ENCODE measurements around the gene SMIM5. TPM values are rescaled to one million over a fixed set of nuclear protein-coding genes. Genes with fewer than 3 reads are reported as not detected.

Gene SMIM5
- total and polyA plus RNA-seq, 7 donors, result 0.82 to 29.6 (median 5.5) TPM

- no peaks in the 10 kb centered on the region for H3K27me3 ChIP-seq
- peak within 1 kb of the TSS; percentile 73 to 86 (median 84) for H3K4me3 ChIP-seq
- TF ChIP-seq CTCF (IDR thresholded peaks at IDR 0.05) (no peak), POLR2AphosphoS5 (IDR thresholded peaks at IDR 0.05) (peak; percentile 75 to 94 (median 90)), POLR2A (IDR thresholded peaks at IDR 0.05) (peak; percentile 69 to 71), EP300 (IDR thresholded peaks at IDR 0.05) (peak in 1 of 4 donors; percentile 10)
- intact Hi-C loops (cut with DNase I), result loop anchor here (2.0 kb wide), 1 partner anchor 82 kb away; no protein-coding TSS in a partner anchor
- peak within 1 kb of the TSS; percentile 81 to 90 (median 88) for H3K27ac ChIP-seq
- H3K9me3 ChIP-seq, result no peaks in the 10 kb centered on the region
- 0% methylated on average over 55 of the region's 55 CpGs for WGBS, 2 donors
- H3K4me1 ChIP-seq, result peaks cover 0 to 39% (median 26%) of the 10 kb centered on the region in 4 donors
- H3K36me3 ChIP-seq, result peaks cover 6 to 52% (median 26%) of the 10 kb centered on the region in 4 donors
- peak; percentile 99 for DNase-seq
Measured at GRCh38 chr17:75666959-75667790, 33.9 kb downstream of the SMIM5 start, which contains the start of the genes RECQL5 and SAP30BP. RECQL5 (minus strand) TSS chr17:75667154; CDS start chr17:75666557, 597 bp downstream. SAP30BP (plus strand) TSS chr17:75667338; CDS start chr17:75667373, 35 bp downstream.

- Histone ChIP-seq H3K27me3 (no peaks in the 10 kb centered on the region), H3K36me3 (peaks cover 6 to 52% (median 27%) of the 10 kb centered on the region in 4 donors), H3K9me3 (no peaks in the 10 kb centered on the region), H3K27ac (peak overlapping the region; percentile 81 to 90 (median 88)), H3K4me1 (peaks cover 0 to 39% (median 26%) of the 10 kb centered on the region in 4 donors), H3K4me3 (peak overlapping the region; percentile 73 to 86 (median 84))
- intact Hi-C loops (cut with DNase I), result loop anchor here (2.0 kb wide), 1 partner anchor 81 kb away; no protein-coding TSS in a partner anchor
- TF ChIP-seq POLR2A (IDR thresholded peaks at IDR 0.05), result no peak
- TF ChIP-seq EP300 (IDR thresholded peaks at IDR 0.05), result no peak
- TF ChIP-seq CTCF (IDR thresholded peaks at IDR 0.05), result no peak
- no peak for TF ChIP-seq POLR2AphosphoS5 (IDR thresholded peaks at IDR 0.05)
- 5 to 10% methylated on average over 4 of the region's 4 CpGs for WGBS, 2 donors
- no peak for DNase-seq
Measured at GRCh38 chr17:75667825-75668224, 34.6 kb downstream of the SMIM5 start.

- peaks cover 6 to 57% (median 30%) of the 10 kb centered on the region in 4 donors for H3K36me3 ChIP-seq
- intact Hi-C loops (cut with DNase I), result no loop called here
- no peaks in the 10 kb centered on the region for H3K9me3 ChIP-seq
- H3K4me3 ChIP-seq, result no peak overlapping the region
- peaks cover 0 to 39% (median 26%) of the 10 kb centered on the region in 4 donors for H3K4me1 ChIP-seq
- 74 to 83% methylated on average over 4 of the region's 4 CpGs for WGBS, 2 donors
- TF ChIP-seq EP300 (IDR thresholded peaks at IDR 0.05) (no peak), POLR2AphosphoS5 (IDR thresholded peaks at IDR 0.05) (no peak)
- no peaks in the 10 kb centered on the region for H3K27me3 ChIP-seq
- H3K27ac ChIP-seq, result no peak overlapping the region
- DNase-seq, result no peak
Measured at GRCh38 chr17:75668489-75668888, 35.3 kb downstream of the SMIM5 start.

GRCh38 chr17:75670868-75671267 lies 37.6 kb downstream of the SMIM5 start:
- H3K4me1 ChIP-seq, result peaks cover 0 to 44% (median 28%) of the 10 kb centered on the region in 4 donors
- no peak for DNase-seq
- TF ChIP-seq POLR2A (IDR thresholded peaks at IDR 0.05) (no peak), CTCF (IDR thresholded peaks at IDR 0.05) (no peak), POLR2AphosphoS5 (IDR thresholded peaks at IDR 0.05) (no peak), EP300 (IDR thresholded peaks at IDR 0.05) (no peak)
- H3K36me3 ChIP-seq, result peaks cover 6 to 66% (median 29%) of the 10 kb centered on the region in 4 donors
- no peak overlapping the region for H3K27ac ChIP-seq
- H3K4me3 ChIP-seq, result no peak overlapping the region
- intact Hi-C loops (cut with DNase I), result no loop called here
- H3K9me3 ChIP-seq, result no peaks in the 10 kb centered on the region
- 77 to 87% methylated on average over 5 of the region's 5 CpGs for WGBS, 2 donors
- no peaks in the 10 kb centered on the region for H3K27me3 ChIP-seq

GRCh38 chr17:75672011-75672410 lies 38.8 kb downstream of the SMIM5 start:
- 95 to 97% methylated on average over 5 of the region's 5 CpGs for WGBS, 2 donors
- intact Hi-C loops (cut with DNase I), result no loop called here
- Histone ChIP-seq H3K27me3 (no peaks in the 10 kb centered on the region), H3K9me3 (no peaks in the 10 kb centered on the region), H3K27ac (no peak overlapping the region), H3K4me1 (peaks cover 0 to 35% (median 19%) of the 10 kb centered on the region in 4 donors), H3K4me3 (no peak overlapping the region), H3K36me3 (peaks cover 6 to 74% (median 29%) of the 10 kb centered on the region in 4 donors)
- no peak for DNase-seq
- TF ChIP-seq POLR2AphosphoS5 (IDR thresholded peaks at IDR 0.05) (no peak), CTCF (IDR thresholded peaks at IDR 0.05) (no peak), EP300 (IDR thresholded peaks at IDR 0.05) (no peak), POLR2A (IDR thresholded peaks at IDR 0.05) (no peak)
